COLO668 (cell line): Measurements from ENCODE around the gene MYO7B.
A peak's percentile ranks its signal among the peaks of the same experiment; 100 is the strongest.

Experiments used
- DNase-seq: peaks from one replicate; lab custom pipeline; 2025; ENCODE audit not compliant: unreplicated experiment; lab: John Stamatoyannopoulos, UW

MYO7B gene

DNA sequence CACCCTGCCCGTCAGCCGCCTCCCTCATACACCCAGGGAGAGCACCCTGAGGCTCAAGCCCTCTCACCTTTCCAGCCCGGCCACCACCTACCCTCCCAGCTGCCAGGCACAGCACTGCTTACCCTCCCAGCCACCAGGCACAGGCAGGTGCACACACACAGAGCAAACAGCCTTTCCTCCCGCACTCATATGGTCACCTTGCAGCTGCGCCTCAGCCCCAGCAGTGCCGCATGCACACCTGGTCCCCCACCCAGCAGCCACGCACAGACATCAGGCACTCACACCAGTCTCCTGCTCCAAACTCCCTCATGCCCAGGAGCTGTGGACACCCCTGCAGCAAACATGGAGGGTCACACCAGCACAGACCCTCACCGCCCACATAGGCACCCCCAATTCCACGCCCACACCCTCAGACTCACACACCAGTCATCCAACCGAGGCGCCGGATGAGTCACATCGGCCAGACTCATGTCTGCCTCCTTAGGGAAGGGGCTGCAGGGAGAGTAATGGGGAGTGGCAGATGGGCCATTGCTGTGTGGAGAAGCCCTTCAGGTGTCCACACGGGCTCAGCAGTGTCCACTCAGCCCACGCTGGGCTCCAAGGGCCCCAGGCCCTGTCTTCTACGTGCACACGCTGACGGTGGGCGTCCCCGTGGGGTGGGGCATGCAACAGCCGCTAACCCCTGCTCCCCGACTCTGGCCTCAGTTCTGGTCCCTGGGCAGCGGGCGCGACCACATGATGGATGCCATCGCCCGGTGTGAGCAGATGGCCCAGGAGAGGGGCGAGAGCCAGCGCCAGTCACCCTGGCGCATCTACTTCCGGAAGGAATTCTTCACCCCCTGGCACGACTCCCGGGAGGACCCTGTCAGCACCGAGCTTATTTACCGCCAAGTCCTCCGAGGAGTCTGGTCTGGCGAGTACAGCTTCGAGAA is 88.2 kb downstream of the MYO7B start:
- DNase-seq = peak; percentile 88

- DNase-seq = no peak
Measured at GRCh38 chr2:127624320-127624755, 88.9 kb downstream of the MYO7B start.

GRCh38 chr2:127624756-127625571 is 89.5 kb downstream of the MYO7B start:
- DNase-seq = no peak

DNA sequence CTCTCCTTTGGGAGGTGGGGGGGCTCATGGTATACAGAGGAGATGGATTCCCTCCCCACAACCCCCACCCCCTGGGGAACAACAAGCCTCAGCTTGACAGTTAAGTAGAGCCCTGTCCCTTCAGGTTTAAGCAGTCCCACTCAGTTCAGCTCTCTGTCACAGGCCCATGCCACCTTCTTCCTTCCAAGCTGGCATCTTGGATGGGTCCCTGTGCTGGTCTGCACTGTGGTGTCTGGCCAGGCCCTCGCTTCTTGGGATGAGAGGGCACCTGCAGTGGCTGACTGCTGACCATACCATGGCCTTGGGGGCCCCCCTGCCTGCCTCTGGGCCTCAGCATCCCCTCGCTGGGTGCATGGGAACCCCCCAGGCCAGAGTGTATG is 90.1 kb downstream of the MYO7B start:
- no peak for DNase-seq

DNA sequence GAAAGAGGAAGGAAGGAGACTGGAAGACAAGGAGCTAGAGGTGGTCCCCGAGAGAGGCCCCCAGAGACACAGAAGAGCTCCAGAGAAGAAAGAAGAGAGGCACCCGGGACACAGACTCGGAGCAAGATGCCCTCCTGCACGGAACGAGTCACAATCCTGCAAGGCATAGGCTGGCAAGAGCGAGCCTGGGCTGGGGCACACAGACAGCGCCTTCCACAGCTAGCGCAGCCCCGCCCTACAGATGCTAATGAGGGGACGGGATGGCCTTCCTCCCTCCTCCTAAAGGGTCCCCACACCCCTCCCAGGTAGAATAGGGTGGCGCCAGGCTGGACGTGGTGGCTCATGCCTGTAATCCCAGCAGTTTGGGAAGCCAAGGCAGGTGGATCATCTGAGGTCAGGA is 90.7 kb downstream of the MYO7B start:
- no peak for DNase-seq

- no peak for DNase-seq
Measured at GRCh38 chr2:127626917-127627739, 91.6 kb downstream of the MYO7B start.

DNA sequence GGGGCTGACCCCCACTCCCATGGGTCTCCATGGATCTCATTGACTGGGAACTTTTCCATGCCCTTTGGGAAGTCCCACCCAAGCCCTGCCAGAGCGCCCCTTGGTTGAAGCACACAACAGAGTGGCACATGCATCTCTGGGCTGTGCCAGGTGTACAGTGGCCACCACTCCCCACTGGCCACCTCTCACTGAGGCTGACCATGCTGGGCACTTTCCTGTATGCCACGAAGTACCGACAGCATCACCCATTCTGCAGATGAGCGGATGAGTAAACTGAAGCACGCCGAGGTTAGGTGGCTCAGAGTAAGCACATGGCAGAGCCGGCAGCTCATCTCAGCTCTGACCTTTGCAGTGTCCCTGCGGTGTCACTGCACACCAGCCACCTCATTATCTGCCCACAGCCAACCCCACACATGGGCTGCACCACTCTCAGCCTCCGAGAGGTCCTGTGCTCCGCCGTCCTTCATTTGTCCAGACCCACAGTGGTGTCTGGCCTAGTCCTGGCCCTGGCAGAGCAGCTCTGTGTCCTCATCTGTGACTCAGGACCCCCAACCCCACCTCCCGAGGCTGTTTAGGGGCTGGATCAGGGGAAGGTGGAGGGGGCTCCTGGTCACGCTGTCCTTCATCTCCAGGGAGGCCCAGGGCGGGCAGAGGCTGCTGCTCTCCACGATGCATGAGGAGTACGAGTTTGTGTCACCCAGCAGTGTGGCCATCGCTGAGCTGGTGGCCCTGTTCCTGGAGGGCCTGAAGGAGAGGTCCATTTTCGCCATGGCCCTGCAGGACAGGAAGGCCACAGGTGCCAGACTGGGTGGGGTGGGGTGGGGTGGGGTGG is 92.5 kb downstream of the MYO7B start:
- no peak for DNase-seq

- no peak for DNase-seq
Measured at GRCh38 chr2:127628767-127629614, 93.5 kb downstream of the MYO7B start.

- no peak for DNase-seq
Measured at GRCh38 chr2:127629637-127630036, 94.2 kb downstream of the MYO7B start.

DNA sequence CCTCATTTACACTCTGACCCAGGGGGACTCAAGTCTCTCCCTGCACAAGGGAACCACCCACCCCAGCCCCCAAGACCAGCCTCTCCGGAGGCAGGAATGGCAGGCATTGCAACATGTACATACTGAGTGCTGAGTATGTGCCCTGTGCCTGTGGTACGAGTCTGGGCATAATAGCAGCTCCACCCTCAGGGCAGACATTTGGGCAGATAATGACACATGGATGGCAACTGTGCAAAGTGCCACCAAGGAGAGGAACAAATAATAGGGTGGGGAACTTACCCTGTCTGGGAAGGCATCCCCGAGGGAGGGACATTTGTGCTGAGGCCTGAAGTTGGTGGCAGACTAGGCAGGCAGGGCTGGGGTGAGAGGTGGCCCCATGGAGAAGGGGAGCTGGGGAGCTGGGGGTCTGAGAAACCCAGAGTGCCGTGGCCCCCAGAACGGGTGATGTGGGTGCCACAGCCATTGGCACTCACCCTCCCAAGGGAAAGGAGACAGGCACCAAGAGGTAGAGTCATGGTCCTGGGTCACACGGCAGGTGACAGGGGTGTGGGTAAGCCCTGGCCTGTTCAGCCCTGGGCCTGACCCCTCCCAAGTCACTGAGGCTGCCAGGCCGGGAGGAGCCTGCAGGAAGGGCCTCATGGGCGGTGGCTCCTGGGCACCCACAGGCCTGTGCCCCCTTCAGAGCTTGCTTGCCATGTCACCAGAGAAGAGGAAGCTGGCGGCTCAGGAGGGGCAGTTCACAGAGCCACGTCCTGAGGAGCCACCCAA is 94.8 kb downstream of the MYO7B start:
- no peak for DNase-seq

- DNase-seq = no peak
Measured at GRCh38 chr2:127630864-127631540, 95.5 kb downstream of the MYO7B start.

GRCh38 chr2:127631541-127631996 is 96.1 kb downstream of the MYO7B start:
- DNase-seq = no peak

DNA sequence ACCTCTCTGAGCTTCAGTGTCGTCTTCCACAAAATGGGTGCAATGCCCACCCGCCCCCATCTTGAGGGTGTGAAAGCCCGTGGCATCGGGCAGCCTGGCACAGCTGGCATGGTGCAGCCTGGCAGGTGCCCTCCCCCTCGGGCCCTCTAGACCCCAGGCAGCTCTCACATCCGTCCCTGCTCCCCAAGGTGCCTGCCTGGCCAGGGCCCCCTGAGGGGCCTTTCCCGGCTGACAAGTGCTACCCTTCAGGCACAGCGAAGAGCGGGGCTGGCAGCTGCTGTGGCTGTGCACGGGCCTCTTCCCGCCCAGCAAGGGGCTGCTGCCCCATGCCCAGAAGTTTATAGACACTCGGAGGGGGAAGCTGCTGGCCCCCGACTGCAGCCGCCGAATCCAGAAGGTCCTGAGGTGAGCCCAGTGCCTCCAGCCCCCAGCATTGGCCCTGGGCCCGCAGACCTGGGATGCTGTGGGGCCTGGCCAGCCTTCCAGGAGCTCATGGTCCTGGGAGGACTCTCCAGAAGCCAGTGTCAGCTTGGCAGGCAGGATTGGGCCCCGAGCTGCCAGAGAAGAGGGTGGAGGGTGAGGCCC is 96.6 kb downstream of the MYO7B start:
- DNase-seq = no peak

DNA sequence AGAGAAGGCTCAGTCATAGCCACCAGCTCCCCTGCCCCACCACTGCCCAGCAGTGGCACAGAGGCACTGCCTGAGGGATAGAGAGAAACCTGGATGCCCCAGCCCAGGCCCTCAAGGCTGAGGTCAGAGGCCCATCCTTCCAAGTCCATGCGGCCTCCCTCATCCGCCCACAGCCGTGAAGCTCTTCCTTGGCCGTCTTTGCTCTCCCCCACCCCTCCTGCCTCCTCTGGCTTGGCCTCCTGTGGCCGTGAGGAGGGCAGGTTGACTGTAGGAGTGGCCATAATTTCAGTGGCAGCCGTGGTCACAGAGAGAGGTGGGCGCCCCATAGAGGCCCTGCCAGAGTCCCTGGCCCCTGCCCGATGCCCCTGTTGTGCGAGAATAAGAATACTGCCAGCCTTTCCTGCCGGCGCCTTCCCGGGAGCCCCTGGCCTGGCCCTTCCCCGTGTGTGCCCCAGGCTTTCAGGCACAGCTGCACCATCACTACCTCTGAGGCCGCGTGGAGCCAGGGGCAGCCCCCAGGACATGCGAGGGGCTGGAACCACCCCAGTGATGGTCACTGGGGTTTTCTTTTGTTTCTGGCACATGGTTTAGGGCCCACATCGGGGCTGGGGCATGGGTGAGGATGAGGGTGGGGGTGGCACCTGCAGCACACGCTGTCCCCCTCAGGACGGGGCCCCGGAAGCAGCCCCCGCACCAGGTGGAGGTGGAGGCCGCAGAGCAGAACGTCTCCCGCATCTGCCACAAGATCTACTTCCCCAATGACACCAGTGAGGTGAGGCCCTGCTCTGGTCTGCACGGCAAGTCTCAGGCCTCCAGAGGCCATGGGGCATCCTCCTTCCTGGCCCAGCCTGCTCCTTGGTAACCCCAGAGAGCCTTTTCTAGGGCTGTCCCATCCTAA is 97.4 kb downstream of the MYO7B start:
- DNase-seq = no peak

DNA sequence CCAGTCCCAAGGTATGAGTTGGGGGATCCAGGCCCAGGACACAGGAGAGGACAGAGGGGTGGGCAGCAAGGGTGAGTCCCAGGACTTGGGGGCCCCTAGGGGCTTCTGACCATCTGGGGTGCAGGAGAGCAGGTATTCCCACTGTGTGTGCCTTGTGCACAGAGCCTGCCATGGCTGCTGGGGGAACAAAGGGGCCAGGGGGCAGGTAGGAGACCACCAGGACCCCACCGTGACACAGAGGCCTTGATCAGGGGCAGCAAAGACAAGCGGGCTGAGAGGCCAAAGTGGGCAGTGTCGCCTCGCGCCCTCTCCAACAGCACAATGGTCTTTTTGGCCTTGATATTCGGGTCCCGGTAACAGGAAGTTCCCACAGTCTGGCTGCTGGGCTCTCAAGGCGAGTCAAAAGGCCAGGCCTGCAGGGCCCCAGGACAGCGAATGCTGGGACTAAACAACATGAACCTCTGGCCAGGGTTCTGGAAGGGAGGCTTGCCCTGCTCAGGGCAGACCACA is 98.1 kb downstream of the MYO7B start:
- DNase-seq = no peak

DNA sequence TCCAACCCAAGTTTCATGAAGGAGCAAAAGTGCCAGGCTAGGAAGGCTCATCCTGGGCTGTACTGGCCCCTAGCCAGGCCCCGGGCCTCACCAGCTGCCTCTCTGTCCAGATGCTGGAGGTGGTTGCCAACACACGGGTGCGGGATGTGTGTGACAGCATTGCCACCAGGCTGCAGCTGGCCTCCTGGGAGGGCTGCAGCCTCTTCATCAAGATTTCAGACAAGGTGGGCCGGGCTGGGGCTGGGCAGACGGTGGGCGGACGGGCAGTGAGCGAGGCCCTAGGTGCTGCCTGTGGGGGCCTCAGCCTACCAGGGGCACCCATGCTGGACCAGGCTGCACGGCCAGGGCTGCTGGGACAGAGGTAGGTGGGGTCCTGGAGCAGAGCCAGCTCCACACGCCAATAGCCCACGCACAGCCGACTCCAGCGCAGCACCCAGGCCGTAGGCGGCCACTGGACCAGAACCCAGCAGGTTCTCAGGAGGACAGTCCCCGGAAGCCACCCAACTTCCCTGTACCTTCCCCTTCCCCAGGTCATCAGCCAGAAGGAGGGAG is 98.7 kb downstream of the MYO7B start:
- peak; percentile 52 for DNase-seq
